Measurements from ENCODE around the gene ASS1.

- TF ChIP-seq CTCF (IDR thresholded peaks at IDR 0.05; ENCODE audit: low read length) = no peak
- no peak for TF ChIP-seq EZH2 (optimal IDR thresholded peaks at IDR 0.05; ENCODE audit: low read depth, low read length)
These were observed 54.3 kb downstream of the ASS1 start for GRCh38 chr9:130498918-130499698.

All from MM.1S (cell line).